Progenitor cell of endocrine pancreas (in vitro differentiated cells): ENCODE measurements around the gene RPL18. TPM values are rescaled to one million over a fixed set of nuclear protein-coding genes. Genes with fewer than 3 reads are reported as not detected.

Experiments
- DNase-seq: peaks from one replicate; pipeline ENCODE4 v3.0.0; 2021; ENCODE audit warnings: low spot score; ENCODE audit not compliant: unreplicated experiment
- H3K27ac Mint-ChIP-seq: 2 replicates; pipeline ENCODE4 v1.8.0; 2021; ENCODE audit warnings: mild to moderate bottlenecking, moderate library complexity, mixed read lengths
- H3K27me3 Mint-ChIP-seq: 2 replicates; pipeline ENCODE4 v1.8.0; 2021; ENCODE audit warnings: mixed read lengths
- H3K36me3 Mint-ChIP-seq: 2 replicates; pipeline ENCODE4 v1.8.0; 2022; ENCODE audit warnings: mixed read lengths; ENCODE audit not compliant: insufficient read depth
- H3K4me1 Mint-ChIP-seq: 2 replicates; pipeline ENCODE4 v1.8.0; 2021; ENCODE audit warnings: low read depth, mixed read lengths
- H3K4me3 Mint-ChIP-seq: 2 replicates; pipeline ENCODE4 v1.8.0; 2021; ENCODE audit warnings: low read depth, mild to moderate bottlenecking, moderate library complexity, mixed read lengths
- H3K9me3 Mint-ChIP-seq: 2 replicates; pipeline ENCODE4 v1.8.0; 2021; ENCODE audit warnings: low read depth, mixed read lengths
- total RNA-seq: library from RNA; stranded (reverse); gene quantifications from 2 replicates; pipeline ENCODE4 v1.2.1, GENCODE V29; 2021
- TF ChIP-seq, protein P1 (sequence below): fragments of 200-600 bp; sonication (generic); IDR thresholded peaks from one replicate; pipeline ENCODE4 v1.5.0; 2021; ENCODE audit warnings: antibody characterized with exemption, mild to moderate bottlenecking; ENCODE audit not compliant: unreplicated experiment

Gene RPL18
- total RNA-seq, 1 donor from 2014 or later, result 1,379 TPM

DNA sequence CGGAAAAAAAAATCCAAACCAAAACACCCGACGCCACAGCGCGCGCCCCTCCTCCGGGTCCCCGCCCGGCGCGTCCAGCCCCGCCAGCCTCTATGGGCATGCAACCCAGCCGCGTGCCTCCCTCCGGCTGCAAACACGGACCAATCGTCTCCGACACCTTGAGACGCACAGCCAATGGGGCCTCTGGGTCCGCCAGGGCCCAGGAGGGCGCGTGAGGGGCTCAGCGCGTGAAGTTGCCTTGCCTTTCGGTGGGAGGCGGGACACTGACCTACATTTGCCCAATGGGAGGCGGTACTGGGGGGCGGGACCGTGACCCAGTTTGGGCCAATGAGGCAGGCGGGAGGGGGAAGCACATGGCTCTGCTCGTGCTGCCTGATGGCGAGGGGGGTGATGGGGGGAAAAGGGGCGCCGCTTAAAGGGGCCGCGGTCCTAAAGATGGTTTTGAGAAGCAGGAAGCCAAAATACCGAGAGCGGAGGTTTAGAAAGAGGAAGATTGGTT, 18.5 kb upstream of the RPL18 start:
- TF ChIP-seq, protein P1, sequence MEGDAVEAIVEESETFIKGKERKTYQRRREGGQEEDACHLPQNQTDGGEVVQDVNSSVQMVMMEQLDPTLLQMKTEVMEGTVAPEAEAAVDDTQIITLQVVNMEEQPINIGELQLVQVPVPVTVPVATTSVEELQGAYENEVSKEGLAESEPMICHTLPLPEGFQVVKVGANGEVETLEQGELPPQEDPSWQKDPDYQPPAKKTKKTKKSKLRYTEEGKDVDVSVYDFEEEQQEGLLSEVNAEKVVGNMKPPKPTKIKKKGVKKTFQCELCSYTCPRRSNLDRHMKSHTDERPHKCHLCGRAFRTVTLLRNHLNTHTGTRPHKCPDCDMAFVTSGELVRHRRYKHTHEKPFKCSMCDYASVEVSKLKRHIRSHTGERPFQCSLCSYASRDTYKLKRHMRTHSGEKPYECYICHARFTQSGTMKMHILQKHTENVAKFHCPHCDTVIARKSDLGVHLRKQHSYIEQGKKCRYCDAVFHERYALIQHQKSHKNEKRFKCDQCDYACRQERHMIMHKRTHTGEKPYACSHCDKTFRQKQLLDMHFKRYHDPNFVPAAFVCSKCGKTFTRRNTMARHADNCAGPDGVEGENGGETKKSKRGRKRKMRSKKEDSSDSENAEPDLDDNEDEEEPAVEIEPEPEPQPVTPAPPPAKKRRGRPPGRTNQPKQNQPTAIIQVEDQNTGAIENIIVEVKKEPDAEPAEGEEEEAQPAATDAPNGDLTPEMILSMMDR, result no peak
- Mint-ChIP-seq H3K9me3 (no peaks in the 10 kb centered on the region), H3K4me1 (peaks cover 17% of the 10 kb centered on the region), H3K27me3 (peaks cover 16% of the 10 kb centered on the region), H3K27ac (peak overlapping the region; percentile 97), H3K4me3 (peak overlapping the region; percentile 85), H3K36me3 (no peaks in the 10 kb centered on the region)
- DNase-seq, result peak; percentile 95

DNA sequence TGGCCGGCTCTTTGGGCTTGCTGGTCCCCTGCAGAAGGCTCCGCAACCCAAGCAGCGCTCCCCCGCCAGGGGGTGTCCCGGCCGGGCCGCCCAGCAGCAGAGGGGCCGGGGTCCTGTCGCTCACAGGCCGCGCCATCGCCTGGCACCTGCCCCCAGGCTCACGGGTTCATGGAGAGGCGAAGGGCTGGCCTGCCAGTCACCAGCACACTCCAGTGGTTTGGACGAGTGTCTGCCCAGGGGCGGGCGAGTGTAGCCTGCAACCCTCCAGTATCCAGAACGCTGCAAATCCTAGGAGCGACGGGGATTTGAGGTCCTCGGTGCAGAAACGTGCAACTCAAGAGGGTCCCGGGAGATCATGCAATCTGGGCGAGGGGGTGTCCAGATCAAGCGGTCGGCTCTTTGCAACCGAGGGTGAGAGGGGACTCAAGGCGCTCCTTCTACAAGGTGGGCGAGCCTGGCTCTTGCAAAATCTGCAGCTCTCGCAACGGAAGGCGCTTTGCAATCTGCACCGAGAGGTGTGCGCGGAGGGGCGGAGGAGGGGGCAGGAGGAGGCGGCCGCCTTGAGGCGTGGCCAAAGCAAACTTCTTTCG, 18.0 kb upstream of the RPL18 start, which contains the start of gene DBP:
Gene DBP, minus strand, starts transcription at position 521 of the 590 bp plus-strand sequence. Its CDS starts 385 bp downstream, at position 136.
- no peaks in the 10 kb centered on the region for H3K9me3 Mint-ChIP-seq
- peak within 1 kb of the TSS; percentile 85 for H3K4me3 Mint-ChIP-seq
- H3K4me1 Mint-ChIP-seq, result peaks cover 18% of the 10 kb centered on the region
- H3K27me3 Mint-ChIP-seq, result peaks cover 16% of the 10 kb centered on the region
- H3K27ac Mint-ChIP-seq, result peak within 1 kb of the TSS; percentile 97
- TF ChIP-seq, protein P1, result peak; percentile 31
- no peak for DNase-seq
- H3K36me3 Mint-ChIP-seq, result no peaks in the 10 kb centered on the region

- peaks cover 12% of the 10 kb centered on the region for H3K27me3 Mint-ChIP-seq
- TF ChIP-seq, protein P1, result no peak
- no peak overlapping the region for H3K27ac Mint-ChIP-seq
- no peak for DNase-seq
- H3K36me3 Mint-ChIP-seq, result no peaks in the 10 kb centered on the region
- H3K9me3 Mint-ChIP-seq, result no peaks in the 10 kb centered on the region
- peaks cover 18% of the 10 kb centered on the region for H3K4me1 Mint-ChIP-seq
- H3K4me3 Mint-ChIP-seq, result peak overlapping the region; percentile 85
Measured at GRCh38 chr19:48635966-48636858, 17.2 kb upstream of the RPL18 start.

DNA sequence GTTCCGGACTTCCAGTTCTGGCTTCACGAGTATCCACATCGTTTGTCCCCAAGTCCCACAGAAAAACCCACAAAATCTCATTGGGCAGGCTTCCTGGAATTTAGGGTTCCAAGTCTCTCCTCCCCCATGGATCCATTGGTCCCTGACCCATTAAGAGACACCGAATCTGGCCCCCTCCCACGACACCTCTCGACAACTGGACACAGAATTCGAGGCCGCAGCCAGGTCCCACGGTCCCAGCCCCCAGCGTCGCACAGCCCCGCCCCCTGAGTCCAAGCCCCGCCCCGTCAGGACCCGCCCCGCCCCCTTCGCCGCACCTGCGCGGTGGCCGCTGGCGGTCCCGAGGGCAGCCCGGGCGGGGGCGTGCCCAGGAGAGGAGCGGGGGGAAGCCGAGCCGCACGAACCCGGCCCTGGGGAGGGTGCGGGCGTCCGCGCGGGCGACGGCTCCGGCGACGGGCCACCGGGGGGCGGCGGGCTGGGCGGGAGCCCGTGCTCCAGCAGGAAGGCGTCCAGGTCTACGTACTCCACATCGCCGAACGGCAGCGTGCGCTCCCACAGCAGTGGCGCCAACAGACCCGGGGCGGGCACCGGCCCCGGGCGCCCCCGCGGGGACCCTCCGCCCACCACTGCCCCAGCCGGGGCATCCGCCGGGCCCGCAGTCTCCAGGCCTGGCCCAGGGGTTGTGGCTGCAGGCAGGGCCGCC, 16.4 kb upstream of the RPL18 start:
- Mint-ChIP-seq H3K9me3 (no peaks in the 10 kb centered on the region), H3K27me3 (peaks cover 11% of the 10 kb centered on the region), H3K4me1 (peaks cover 18% of the 10 kb centered on the region), H3K4me3 (peak overlapping the region; percentile 85), H3K36me3 (no peaks in the 10 kb centered on the region), H3K27ac (peak overlapping the region; percentile 91)
- DNase-seq, result no peak
- TF ChIP-seq, protein P1, result no peak
